ENCODE data around the gene GMPR.

Gene GMPR

DNA sequence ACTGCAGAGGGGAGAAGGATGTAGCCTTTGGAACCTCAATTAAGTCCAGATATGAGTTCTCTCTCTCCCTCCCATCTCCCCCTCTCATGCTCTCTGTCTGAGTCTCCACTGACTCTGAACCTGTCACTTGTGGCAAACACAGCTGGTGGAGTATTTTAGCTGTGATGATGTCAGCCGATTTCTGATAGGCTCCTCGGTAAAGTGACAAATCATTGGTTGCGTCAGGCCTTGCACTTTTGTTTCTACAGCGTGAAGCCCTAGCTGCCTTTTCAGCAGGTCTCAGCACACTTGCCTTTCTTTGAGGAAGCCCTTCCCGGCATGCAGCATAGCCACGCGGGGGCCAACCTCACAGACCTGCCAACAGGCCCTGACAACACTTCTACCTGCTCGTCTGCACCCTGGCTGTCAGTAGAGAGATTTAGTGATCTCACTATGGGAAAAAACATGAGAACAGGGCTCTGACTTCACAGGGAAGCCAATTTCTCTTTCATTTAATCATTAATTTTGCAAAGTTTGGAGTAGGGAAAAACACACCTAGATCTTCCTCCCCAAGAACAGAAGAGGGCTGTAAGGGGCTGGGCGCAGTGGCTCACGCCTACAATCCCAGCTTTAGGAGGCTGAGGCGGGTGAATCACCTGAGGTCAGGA is 84.4 kb downstream of the GMPR start:
- DNase-seq (ENCODE audit: low spot score) = peak; percentile 37
- ChIA-PET CTCF (interaction anchor here (0.6 kb wide), 1 partner anchor 883 kb away, joined by 3 read pairs; no protein-coding TSS in a partner anchor), POLR2A (ENCODE audit: low non-redundant PET) (interaction anchor here (0.6 kb wide), 1 partner anchor 444 kb away, joined by 3 read pairs; no protein-coding TSS in a partner anchor)
- H3K27ac ChIP-seq = peak overlapping the region; percentile 64
- TF ChIP-seq, protein P1, sequence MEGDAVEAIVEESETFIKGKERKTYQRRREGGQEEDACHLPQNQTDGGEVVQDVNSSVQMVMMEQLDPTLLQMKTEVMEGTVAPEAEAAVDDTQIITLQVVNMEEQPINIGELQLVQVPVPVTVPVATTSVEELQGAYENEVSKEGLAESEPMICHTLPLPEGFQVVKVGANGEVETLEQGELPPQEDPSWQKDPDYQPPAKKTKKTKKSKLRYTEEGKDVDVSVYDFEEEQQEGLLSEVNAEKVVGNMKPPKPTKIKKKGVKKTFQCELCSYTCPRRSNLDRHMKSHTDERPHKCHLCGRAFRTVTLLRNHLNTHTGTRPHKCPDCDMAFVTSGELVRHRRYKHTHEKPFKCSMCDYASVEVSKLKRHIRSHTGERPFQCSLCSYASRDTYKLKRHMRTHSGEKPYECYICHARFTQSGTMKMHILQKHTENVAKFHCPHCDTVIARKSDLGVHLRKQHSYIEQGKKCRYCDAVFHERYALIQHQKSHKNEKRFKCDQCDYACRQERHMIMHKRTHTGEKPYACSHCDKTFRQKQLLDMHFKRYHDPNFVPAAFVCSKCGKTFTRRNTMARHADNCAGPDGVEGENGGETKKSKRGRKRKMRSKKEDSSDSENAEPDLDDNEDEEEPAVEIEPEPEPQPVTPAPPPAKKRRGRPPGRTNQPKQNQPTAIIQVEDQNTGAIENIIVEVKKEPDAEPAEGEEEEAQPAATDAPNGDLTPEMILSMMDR (conservative IDR thresholded peaks at IDR 0.05; ENCODE audit: low read depth) = no peak

DNA sequence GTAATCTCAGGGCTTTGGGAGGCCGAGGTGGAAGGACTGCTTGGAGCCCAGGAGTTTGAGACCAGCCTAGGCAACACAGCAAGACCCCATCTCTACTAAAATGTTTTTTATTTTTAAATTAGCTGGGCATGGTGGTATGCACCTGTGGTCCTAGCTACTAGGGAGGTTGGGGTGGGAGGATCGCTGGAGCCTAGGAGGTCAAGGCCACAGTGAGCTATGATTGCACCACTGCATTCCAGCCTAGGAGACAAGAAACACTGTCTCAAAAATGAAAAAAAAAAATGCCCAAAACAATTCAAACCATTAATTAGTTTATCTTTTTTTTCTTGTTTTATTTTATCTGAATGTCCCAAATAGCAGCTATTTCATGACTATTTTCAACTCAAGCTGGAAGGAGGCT is 85.8 kb downstream of the GMPR start:
- no peak for DNase-seq (ENCODE audit: low spot score)
- TF ChIP-seq, protein P1 (conservative IDR thresholded peaks at IDR 0.05; ENCODE audit: low read depth) = no peak
- no peak overlapping the region for H3K27ac ChIP-seq
- CTCF ChIA-PET = interaction anchor here (0.7 kb wide), 1 partner anchor 56 kb away, joined by 3 read pairs; no protein-coding TSS in a partner anchor
- POLR2A ChIA-PET (ENCODE audit: low non-redundant PET) = no interaction called here

DNA sequence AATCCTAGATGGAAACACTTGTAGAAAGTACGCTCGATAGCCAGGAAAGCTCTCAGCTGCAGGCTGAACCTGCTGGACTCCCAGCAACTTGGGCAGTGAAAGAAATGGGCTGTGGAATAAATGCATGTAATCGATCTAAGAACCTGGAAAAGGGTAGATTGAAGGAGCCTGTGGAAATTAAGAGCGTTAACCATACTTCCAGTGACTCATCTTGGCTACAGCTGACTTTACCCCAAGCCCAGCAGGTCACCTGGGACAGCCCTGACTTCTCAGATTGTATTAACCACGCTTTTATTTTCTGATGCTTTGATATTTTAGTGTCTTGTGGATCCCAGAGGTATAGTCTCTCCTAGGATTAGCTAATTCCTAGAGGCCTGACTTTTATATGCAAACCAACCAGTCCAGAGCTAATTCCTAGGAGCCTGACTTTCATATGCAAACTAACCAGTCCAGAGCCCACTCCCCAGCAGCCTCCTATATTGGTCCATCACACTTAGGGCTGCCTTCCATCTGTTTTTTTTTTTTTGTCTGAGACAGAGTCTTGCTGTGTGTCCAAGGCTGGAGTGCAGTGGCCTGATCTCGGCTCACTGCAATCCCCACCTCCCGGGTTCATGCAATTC is 86.3 kb downstream of the GMPR start:
- no peak for DNase-seq (ENCODE audit: low spot score)
- TF ChIP-seq, protein P1 (conservative IDR thresholded peaks at IDR 0.05; ENCODE audit: low read depth) = no peak
- POLR2A ChIA-PET (ENCODE audit: low non-redundant PET) = no interaction called here
- no peak overlapping the region for H3K27ac ChIP-seq
- CTCF ChIA-PET = interaction anchor here (0.5 kb wide), 1 partner anchor 8 kb away, joined by 4 read pairs; no protein-coding TSS in a partner anchor

- ChIA-PET POLR2A (ENCODE audit: low non-redundant PET) (no interaction called here), CTCF (no interaction called here)
- TF ChIP-seq, protein P1 (conservative IDR thresholded peaks at IDR 0.05; ENCODE audit: low read depth) = no peak
- DNase-seq (ENCODE audit: low spot score) = no peak
- H3K27ac ChIP-seq = no peak overlapping the region
Measured at GRCh38 chr6:16326531-16326930, 88.1 kb downstream of the GMPR start.

DNA sequence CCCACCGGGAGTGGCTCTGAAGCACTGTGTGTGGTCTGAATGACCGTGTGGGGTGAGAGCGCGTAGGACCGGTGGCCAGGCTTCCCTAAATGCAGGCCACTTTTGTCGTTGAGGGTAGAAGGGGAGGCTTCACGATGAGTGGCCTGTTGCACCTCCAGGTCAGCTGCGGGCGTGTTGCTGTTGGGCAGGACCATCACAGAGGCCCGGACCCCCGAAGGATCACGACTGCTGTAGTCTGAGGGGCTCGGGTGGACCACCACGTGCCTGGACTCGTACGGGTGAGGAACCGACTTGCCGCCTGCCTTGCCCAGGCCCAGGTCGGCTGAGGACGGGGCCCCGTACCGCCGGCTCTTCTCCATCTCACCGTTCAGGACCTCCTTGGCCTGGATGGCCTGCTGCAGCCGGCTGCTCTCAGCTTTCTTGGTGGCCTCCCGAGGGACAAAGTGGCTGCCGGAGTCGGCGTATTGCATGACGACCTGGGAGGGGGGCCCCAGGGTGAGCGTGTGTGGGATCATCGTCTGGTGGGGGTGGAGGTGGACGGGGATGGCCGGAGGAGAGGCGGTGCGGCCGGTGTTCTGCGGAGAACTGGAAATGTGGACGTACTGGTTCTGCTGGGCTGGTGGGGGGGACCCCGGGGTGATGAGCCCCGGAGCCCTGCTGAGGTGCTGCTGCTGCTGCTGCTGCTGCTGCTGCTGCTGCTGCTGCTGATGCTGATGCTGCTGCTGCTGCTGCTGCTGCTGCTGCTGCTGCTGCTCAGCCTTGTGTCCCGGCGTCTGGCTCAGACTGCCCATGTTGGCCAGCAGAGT is 88.8 kb downstream of the GMPR start:
- DNase-seq (ENCODE audit: low spot score) = no peak
- TF ChIP-seq, protein P1 (conservative IDR thresholded peaks at IDR 0.05; ENCODE audit: low read depth) = no peak
- H3K27ac ChIP-seq = no peak overlapping the region
- POLR2A ChIA-PET (ENCODE audit: low non-redundant PET) = no interaction called here
- CTCF ChIA-PET = no interaction called here

- no peak overlapping the region for H3K27ac ChIP-seq
- CTCF ChIA-PET = no interaction called here
- POLR2A ChIA-PET (ENCODE audit: low non-redundant PET) = no interaction called here
- no peak for DNase-seq (ENCODE audit: low spot score)
- TF ChIP-seq, protein P1 (conservative IDR thresholded peaks at IDR 0.05; ENCODE audit: low read depth) = no peak
Measured at GRCh38 chr6:16327777-16328325, 89.5 kb downstream of the GMPR start.

Data from RWPE1 (cell line).